DMS153 treated with DMSO at 0.1 percent for 48 hours (cell line): ENCODE measurements around the gene LCE6A.

Experiments used
- DNase-seq: peaks from one replicate; lab custom pipeline; 2025; ENCODE audit not compliant: unreplicated experiment; lab: John Stamatoyannopoulos, UW

The LCE6A gene

DNA sequence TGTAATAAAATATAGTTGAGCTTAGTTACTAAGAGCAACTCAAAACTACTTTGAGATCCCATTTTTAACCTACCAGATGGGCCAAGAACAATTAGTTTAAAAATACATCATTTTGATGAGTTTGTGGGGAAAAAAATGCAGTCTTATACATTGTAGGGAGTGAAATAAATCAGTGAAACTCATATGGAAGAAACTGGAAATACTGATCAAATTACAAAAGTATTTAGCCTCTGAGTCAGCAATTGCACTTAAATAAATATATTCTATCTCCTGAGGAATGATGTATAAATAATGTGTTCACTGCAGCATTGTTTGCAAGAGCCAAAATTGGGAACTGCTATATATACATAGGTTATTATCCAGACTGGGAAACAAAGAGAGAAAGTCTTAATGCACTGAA is 30.8 kb downstream of the LCE6A start:
- DNase-seq: no peak

DNA sequence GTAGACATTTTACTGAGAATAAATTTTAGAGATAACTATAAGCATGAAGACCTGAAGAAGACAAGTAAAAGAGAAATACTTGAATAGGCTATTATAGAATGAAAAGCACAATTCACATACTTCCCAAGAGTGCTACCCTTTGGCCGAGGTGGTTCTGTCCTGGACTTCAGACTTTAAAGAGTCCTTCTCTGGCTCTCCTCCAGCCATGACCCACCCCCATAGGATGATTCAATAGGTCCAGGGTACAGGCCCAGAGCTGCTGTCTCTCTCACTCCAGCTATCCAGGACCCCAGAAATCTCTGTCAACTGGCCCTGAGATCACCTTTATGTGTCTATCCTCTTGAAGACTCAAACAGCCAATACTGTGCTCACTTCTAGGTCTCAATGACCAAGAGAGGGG is 34.2 kb downstream of the LCE6A start:
- DNase-seq: no peak

DNA sequence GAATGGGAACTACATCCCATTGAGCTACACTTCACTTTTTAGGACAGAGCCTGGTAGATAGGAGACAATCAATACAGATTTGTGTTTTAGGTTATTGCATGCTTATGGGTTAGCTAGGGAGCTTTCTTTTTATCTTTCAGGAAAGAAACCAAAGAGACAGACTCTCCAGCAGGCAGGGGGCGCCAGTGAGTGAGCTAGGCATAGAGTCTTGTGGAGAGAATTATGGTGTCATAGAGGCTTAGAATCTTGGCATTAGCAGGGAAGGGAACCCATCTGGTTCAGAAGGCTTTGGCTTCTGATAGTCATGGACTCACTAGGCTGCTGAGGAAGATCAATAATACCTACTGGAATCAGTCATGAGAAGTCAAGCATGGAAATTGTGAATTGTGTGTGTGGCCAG is 35.4 kb downstream of the LCE6A start, which contains the start of gene SMCP:
Gene SMCP (plus strand): TSS at position 281 of the 400 bp plus-strand sequence. CDS start 6,101 bp downstream, outside the sequence.
- DNase-seq: no peak

DNA sequence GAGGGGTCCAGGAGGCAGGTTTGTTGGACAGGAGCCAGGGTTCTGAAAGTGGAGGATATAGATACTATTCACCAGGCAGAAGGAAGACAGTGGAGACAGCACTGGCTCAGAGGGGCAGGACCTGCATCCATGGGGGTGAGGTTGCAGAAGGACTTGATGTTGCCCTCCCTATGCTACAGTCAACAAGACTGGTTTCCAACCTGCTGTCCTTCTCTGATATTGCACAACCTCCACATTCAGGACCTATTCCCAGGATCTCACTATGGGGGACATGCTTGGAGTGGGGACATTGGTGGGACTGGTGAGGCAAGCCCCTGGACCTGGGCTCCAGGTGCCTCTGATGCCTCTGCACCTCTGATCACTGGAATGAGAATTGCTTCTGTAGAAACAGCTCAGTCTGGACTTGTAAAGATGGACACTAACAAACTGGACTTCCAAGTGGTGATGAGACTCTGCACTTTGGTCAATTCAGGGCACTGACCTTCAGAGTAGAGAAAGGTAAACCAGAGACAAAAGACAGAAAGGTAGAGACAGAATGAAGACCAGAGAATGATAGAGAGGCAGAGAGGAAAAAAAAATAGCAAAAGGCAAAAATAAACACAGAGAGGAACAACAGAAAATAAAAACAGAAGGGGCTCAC is 37.0 kb downstream of the LCE6A start:
- no peak for DNase-seq

DNA sequence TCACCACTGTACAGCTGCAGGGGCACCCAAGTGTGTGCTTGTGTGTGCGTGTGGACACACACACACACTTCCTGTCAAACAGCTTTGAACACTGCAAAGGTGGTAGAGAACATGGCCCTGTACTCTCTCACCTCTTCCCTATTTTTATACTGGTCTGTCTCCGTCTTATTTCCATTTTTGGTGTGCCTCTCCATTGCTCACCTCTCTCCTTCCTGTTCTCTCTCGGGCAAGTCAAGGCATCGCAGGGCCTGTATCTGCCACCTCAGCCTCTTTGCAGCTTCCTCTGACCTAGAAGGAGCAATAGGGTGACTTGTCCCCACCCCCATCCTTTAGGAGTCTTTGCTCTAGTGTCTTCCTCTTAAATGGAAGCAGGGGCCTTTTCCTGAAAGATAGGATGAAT is 37.7 kb downstream of the LCE6A start:
- DNase-seq: no peak

DNA sequence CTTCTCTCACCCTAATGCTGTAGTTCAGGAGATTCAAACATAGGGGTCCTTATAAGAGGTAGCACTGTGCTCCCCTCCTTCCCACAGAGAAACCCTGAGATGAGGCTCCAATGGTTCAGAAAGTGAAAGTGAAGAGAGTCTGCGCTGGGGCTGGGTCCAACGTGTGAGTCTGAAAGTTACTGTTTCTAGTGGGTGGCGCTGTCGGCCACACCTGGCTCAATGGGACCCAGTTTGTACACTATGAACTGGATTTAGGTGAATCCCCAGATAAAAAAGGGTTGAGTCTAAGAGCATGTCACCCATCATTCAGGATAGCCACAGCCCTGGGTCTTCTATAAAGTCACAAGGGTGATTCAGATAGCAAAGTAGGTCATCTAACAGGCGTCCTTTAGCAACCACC is 38.3 kb downstream of the LCE6A start:
- no peak for DNase-seq

DNA sequence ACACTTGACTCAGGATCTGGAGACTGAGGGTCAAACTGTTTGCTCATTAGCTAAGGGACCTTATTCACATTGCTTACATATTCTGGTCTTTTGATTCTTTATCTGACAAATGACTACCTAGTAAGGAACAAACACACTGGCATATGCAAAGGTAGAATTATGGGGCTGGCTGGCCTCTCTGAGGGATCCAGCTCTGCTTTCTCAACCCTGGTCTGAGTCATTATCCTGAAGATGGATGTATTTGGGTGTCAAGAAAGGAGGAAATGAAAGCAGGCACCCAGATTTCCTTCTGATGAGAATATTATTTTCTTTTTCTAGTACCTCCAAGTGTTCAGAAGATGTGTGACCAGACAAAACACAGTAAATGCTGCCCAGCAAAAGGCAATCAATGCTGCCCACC is 41.4 kb downstream of the LCE6A start:
- no peak for DNase-seq

DNA sequence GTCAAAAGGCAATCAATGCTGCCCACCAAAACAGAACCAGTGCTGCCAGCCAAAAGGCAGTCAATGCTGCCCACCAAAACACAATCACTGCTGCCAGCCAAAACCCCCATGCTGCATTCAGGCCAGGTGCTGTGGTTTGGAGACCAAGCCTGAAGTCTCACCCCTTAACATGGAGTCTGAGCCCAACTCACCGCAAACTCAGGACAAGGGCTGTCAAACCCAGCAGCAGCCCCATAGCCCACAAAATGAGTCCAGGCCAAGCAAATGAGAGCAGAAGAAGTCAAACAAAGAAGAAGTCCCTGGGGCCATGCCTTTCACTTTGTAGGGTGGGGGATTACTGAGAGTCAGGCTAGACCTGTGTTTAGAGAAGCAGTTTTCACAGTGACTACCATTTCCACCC is 41.9 kb downstream of the LCE6A start:
- no peak for DNase-seq

DNA sequence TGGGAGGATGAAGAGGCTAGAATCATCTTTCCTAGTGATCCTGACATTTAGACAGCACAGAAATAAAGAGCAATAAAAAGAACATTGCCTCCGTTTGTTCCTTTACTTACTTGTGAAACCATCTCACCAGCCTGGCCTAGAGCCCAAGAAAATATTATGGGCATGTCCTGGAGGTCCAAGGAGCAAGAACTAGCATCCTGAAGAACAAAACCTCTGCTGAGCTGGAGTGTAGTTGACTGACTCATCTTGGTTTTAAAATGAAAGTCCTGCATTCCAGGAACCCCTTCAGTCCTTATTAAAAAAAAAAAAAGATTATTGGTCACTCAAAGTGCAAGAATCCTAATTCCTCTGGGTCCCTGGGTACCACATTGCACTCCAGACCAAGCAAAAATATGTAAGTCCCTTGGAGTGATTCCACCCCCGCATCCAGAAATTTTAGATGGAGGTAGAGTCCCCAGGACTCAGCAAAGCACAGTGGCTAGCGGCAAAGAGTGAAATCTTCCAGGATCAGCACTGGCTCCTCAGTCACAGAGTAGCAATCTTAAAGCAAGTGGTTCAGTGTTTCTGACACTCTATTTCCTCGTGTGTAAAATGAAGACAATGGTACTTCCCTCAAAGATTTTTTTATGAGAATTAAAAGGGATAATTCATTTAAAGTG is 42.4 kb downstream of the LCE6A start:
- DNase-seq: no peak

DNA sequence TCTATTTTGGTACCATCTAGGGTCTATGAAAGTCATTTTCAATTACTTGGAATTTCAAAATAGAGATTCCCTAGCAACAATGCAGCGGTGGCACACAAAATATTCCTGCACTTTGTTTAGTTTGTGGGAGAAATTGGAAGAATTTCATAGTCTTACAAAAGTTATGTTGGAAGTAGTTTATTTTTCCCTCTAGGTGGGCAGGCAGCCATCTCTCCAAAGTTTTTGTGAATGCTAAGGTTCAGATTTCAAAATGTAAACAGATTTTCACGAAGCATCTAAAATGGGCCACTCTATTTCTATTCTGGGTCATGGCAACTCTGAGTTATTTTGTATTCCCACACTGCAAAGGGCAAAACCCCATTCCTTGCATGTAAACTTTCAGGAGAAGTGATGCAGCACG is 43.4 kb downstream of the LCE6A start:
- DNase-seq: no peak

DNA sequence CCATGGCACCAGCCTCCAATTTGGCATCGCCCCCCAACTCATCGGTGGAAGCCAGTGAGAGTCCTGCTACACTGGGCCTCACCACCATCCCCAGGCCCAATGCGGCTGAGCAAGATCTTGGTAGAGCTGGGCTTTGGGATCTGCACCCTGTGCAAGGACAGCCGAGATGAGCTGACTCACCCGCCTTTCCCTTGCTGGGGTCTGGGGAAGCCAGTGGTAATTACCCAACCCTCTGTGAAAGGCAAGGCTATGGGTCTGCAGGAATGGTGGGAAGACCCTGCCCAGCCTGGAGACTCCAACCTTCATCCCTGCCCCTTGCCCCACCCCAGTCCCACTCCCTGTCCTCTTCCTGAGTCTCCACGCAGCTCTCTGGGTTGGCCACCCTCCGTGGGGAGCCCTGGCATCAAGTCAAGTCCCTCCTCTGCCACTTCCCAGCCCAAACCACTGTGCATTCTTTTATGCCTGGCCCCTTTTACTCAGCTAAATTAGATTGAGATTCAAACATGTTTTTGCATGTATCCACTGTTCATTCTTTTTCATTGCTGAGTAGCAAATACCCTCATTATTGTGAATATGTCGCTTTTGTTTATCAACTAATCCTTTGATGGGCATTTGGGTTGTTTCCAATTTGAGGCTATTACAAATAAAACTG is 44.2 kb downstream of the LCE6A start:
- DNase-seq: no peak

DNA sequence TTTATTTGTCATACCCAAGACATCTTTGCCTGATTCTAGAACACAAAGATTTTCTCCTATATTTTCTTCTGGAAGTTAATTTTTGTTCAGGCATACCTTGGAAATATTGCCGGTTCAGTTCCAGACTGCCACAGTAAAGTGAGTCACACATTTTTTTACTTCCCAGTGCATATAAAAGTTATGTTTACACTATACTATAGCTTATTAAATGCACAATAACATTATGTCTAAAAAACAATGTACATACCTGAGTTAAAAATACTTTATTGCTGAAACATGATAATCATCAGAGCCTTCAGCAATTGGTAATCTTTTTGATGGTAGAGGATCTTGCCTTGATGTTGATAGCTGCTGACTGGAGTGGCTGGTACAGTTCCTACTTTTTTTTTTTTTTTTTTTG is 45.5 kb downstream of the LCE6A start:
- DNase-seq: no peak
